GF-D8 (cell line): ENCODE data around the gene MRPS12.
"Not testable (repeated sequence)": the region's sequence is repeated elsewhere in the genome, so short reads cannot be mapped to it uniquely, and the experiment has no call there.

Experiments
- DNase-seq: peaks from one replicate; lab custom pipeline; 2025; lab: John Stamatoyannopoulos, UW

The MRPS12 gene

GRCh38 chr19:38939957-38940356 is 9.2 kb downstream of the MRPS12 start:
- DNase-seq = no peak

DNA sequence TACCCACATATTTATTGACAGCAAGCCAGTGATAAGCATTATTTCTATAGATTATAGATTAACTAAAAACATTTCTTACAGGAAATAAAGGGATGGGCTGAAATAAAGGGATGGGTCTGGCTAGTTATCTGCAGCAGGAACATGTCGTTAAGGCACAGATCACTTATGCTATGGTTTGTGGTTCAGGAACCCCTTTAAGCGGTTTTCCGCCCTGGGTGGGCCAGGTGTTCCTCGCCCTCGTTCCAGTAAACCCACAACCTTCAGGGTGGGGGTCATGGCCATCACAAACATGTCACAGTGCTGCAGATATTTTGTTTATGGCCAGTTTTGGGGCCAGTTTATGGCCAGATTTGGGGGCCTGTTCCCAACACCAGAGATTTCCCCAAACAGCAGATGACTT is 10.7 kb downstream of the MRPS12 start:
- DNase-seq = not testable (repeated sequence)

- no peak for DNase-seq
Observed at GRCh38 chr19:38941979-38942378, 11.2 kb downstream of the MRPS12 start.

DNA sequence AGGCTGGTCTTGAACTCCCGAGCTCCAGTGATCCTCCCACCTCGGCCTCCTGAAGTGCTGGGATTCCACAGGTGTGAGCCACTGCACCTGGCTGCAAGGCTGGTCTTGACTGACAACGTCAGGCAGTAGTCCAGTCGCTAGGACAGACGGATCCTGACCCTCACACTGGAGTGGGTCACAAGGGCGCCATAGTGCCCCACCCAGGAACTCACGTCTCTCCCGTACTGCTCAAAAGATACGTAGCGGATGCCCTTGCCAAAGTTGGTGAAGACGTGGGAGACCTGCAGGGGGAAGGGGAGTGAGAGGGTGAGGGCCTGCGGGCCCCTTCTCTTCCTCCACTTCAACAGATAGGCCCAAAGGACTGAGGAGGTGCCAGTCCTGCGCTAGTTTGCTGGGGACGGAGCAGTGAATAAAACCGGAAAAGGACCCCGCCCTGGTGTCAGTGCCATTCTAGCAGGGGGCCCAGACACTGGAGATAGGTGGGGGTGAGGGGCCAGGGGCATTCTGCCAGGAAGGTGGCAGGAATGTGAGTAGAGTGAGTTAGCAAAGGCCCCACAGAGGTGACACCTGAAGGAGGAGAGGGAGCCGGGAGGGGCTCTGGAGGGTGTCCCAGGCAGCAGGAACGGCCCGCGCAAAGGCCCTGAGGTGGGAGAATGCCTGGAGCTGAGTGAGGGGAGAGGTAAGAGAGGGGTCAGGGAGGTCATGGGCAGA is 11.9 kb downstream of the MRPS12 start:
- DNase-seq = no peak

DNA sequence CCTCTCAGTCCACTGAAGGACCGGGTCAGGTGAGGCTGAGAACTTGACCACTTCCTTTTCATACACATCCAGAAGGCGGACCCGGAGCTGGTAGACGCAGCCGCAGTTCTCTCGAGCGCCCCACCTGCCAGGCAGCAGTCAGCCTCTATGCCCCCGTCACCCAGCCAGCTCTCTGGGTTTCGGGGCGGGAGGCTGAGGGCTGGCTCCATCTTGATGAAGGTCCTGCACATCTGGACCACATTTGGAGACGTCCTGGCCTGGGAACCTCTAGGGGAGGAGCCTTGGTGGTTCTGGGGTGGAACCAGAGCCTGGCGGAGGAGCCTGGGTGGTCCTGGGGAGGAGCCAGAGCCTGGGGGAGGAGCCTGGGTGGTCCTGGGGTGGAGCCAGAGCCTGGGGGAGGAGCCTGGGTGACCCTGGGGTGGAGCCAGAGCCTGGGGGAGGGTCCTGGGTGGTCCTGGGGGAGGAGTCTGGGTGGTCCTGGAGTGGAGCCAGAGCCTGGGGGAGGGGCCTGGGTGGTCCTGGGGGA is 14.3 kb downstream of the MRPS12 start:
- no peak for DNase-seq

DNA sequence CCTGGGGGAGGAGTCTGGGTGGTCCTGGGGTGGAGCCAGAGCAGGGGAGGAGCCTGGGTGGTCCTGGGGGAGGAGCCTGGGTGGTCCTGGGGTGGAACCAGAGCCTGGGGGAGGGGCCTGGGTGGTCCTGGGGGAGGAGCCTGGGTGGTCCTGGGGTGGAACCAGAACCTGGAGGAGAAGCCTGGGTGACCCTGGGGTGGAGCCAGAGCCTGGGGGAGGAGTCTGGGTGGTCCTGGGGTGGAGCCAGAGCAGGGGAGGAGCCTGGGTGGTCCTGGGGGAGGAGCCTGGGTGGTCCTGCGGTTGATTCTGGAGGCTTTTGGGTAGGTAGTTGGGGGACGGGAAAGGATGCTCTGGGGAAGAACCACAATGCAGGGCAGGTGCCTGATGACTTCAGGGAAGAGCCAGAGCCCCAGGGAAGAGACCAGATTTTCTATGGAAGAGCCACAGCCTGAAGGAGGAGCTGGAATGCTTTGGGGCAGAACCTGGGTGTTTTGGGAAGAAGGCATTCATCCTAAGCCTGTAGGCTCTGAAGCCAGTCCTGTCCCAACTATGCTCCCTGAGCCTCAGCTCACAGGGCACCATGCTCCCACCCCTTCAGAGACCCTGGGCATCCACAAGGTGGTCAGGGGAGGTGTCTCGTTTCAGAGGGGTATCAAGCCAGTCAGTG is 15.0 kb downstream of the MRPS12 start:
- no peak for DNase-seq

- DNase-seq = no peak
Observed at GRCh38 chr19:38946229-38947010, 15.7 kb downstream of the MRPS12 start.

DNA sequence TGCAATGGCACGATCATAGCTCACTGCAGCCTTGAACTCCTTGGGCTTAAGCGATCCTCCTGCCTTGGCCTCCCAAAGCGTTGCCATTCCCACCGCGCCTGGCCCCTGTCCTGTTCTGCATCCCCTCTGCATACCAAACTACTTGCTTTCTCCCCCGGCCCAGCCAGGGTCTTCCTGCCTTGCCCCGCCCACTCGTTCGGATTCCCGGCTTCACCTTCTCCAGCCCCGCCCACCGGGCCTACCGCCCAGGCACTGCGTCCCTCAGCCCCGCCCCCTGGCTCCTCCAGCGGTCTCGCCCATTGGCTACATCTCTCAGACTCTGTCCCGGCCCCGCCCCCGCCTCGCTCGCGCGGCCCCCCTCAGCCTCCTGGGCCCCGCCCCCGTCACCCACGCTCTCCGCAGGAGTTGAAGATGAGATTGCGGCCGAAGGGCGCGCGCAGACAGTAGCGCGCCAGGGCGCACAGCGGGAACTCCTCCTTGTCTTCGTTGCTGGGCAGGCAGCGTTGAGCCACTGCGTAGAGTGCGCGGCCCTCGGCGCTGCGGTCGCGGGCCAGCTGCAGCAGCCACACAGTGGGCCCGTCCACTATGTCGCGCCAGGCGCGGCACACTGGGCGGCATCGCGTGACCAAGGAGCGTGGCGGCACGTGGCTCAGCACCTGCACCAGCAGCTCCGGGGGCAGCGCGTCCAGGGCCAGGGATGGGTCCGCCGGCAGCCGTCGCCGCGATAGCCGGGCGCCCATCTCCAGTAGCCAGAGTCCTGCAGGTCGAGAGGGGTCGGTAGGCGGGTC is 19.0 kb downstream of the MRPS12 start:
- no peak for DNase-seq

DNA sequence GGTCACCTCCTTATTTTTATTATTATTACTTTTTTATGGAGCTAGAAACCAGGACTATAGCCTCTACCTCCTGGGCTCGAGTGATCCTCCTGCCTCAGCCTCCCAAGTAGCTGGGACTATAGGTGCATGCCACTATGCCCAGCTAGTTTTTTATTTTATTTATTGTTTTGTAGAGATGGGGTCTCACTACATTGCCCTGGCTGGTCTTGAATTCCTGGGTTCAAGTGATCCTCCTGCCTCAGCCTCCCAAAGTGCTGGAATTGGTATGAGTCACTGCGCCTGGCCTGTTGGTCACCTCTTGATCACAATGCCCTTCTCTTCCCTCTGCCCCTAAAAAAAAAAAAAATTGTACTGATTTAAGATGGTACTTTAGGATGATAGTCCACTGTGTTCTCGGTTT is 20.4 kb downstream of the MRPS12 start:
- no peak for DNase-seq

GRCh38 chr19:38952395-38953165 is 21.8 kb downstream of the MRPS12 start:
- peak; percentile 15 for DNase-seq

- no peak for DNase-seq
Observed at GRCh38 chr19:38953677-38954076, 22.9 kb downstream of the MRPS12 start.

DNA sequence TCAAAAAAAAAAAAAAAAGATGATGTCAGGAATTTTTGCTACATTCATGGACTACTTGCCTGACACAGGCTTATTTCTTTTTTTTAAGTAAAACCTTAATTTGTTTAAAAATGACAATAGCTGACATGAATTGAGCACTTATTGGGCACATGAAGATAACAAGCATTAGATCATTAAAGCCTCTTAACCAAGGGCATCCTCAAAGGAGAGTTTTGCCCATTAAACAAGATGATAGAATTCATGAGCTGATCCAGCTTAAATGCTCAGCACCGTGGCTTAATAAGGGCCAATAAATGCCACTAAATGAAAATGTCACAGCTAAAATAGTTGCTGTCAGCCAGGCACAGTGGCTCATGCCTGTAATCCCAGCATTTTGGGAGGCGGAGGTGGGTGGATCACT is 25.5 kb downstream of the MRPS12 start:
- DNase-seq = no peak

DNA sequence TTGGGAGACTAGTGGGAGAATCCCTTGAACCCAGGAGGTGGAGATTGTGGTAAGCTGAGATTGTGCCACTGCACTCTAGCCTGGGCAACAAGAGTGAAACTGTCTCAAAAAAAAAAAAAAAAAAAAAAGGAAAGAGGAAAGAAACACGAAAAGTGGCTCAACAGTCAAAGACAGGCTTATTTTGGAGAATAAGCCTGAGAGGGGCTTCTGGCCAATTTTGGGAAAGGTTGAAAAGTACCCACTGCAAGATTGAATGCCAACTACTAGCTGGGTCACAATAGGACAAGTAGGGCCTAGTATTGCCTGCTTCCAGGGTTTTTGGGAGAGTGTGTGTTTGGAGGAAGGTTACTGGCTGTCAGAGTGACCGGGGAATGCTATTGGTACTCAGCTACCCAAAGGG is 27.6 kb downstream of the MRPS12 start:
- no peak for DNase-seq

DNA sequence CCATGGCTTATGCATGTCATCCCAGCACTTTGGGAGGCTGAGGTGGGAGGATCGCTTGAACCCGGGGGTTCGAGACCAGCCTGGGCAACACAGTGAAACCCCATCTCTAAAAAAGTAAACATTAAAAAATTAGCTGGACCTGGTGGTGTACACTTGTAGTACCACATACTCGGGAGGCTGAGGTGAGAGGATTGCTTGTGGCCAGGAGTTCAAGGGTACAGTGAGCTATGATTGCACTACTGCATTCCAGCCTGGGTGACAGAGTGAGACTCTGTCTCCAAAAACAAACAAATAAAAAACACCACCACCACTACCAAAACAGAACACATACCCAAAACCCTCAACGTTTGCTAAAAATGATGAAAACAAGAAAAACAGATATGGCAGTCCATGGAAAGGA is 28.9 kb downstream of the MRPS12 start:
- DNase-seq = no peak

DNA sequence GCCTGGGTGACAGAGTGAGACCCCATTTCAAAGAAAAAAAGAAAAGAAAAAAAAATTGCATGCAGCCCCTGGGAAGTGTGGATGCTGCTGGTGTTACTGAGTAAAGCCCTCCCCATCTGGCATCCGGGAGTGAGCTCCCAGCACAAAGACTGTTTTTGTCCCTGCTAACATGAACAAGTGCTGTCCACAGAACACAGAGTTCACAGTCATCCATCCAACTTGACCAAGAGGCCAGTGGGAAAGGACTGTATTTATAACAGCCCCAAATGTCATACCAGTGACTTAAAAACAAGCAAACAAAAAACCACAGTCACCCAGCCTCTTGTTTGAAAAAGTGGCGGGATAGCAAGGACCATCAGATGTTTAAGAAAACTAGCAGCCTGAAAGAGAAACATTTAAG is 34.0 kb downstream of the MRPS12 start:
- DNase-seq = no peak

DNA sequence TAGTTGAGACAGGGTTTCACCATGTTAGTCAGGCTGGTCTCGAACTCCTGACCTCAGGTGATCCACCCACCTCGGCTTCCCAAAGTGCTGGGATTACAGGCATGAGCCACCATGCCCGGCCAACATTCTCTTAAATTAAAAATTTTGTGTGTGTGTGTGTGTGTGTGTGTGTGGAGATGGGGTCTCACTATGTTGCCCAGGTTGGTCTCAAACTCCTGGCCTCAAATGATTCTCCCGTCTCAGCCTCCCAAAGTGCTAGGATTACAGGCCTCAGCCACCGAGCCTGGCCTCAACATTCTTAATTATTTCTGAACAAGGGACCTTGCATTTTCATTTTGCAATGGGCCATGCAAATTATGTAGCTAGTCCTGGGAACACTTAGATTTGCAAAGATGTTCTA is 35.4 kb downstream of the MRPS12 start:
- not testable (repeated sequence) for DNase-seq

GRCh38 chr19:38970664-38971532 is 40.2 kb downstream of the MRPS12 start:
- no peak for DNase-seq

DNA sequence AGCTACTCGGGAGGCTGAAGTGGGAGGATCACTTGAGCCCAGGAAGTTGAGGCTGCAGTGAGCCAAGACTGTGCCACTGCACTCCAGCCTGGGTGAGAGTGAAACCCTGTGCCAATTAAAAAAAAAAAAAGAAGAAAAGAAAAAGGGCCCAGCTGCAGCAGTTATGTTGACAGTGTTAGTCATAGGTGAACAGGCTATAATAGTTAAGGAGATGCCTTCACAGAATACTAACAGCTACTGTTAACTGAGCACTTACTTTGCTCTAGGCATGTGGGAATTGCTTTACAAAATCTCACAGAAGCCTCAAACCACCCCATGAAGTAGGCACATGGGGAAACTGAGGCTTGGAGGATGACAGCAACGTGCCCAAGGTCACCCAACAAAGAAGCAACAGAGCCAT is 40.9 kb downstream of the MRPS12 start:
- no peak for DNase-seq

DNA sequence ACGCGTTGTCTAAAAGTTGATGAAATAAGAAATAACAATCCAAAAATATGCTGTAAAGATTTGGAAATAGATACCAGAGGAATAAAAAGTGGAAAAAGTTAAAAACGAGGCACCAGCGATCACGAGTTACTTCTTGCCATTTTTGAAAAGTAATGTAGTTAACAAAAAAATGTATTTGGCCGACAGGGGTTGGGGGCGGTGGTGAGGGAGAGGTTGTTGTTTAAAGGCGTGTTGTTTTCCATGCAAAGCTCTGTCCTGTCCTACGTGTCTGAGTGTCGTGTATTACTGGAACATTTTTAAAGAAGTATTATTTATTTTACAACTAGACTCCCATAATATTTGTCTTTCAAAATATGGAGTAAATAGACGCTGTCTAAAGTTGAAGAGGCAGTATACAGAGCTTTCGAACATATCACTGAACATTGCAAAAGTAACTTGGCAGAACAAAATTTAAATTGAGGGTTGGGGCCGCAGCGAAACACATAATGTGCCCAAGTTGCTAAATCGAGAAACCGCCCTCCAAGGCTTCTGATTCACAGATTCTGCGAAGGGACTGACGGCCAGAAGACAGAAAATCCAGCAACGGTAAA is 44.0 kb downstream of the MRPS12 start:
- DNase-seq = no peak
